ENCODE data around the gene RANBP10.

RANBP10 gene

GRCh38 chr16:67674851-67675578 lies 131.3 kb downstream of the RANBP10 start:
- no peak overlapping the region for H3K4me3 ChIP-seq (replicated peaks; ENCODE audit: low read depth, low read length)
- DNase-seq (ENCODE audit: extremely low read depth, low read depth), result no peak
- TF ChIP-seq CTCF (IDR thresholded peaks at IDR 0.05; ENCODE audit: low read depth, low read length, missing control alignments), result no peak

- no peak overlapping the region for H3K4me3 ChIP-seq (replicated peaks; ENCODE audit: low read depth, low read length)
- DNase-seq (ENCODE audit: extremely low read depth, low read depth), result no peak
- no peak for TF ChIP-seq CTCF (IDR thresholded peaks at IDR 0.05; ENCODE audit: low read depth, low read length, missing control alignments)
Measured at GRCh38 chr16:67673712-67674580, 132.4 kb downstream of the RANBP10 start.
